Activated CD4-positive, alpha-beta T cell treated with anti-CD3 and anti-CD28 coated beads, Interleukin-2, amount 10 ng/mL, durations not matched to agents 7 days and 5 days (primary cell): ENCODE results near the gene AK8. TPM values are rescaled to one million over a fixed set of nuclear protein-coding genes. Genes with fewer than 3 reads are reported as not detected.

ENCODE experiments used
- CTCF ChIA-PET: fragments of 350-600 bp; sonication (Branson Sonifier 250); formaldehyde crosslinking; loops from one replicate; lab custom pipeline; 2021; ENCODE audit warnings: antibody characterized with exemption; lab: Charles Lee
- POLR2A ChIA-PET: fragments of 350-600 bp; sonication (Branson Sonifier 250); formaldehyde crosslinking; loops from one replicate; lab custom pipeline; 2021; ENCODE audit warnings: antibody characterized with exemption; lab: Charles Lee
- DNase-seq: peaks from one replicate; pipeline ENCODE4 v3.0.0-alpha.2; 2020
- H3K27ac Mint-ChIP-seq: one replicate; pipeline ENCODE4 v1.8.0; 2021; ENCODE audit warnings: mild to moderate bottlenecking, moderate library complexity, mixed read lengths
- H3K27me3 Mint-ChIP-seq: one replicate; pipeline ENCODE4 v1.8.0; 2021; ENCODE audit warnings: mixed read lengths
- H3K36me3 Mint-ChIP-seq: one replicate; pipeline ENCODE4 v1.8.0; 2021; ENCODE audit warnings: low read depth, mixed read lengths
- H3K4me1 Mint-ChIP-seq: one replicate; pipeline ENCODE4 v1.8.0; 2021; ENCODE audit warnings: mixed read lengths
- H3K4me3 Mint-ChIP-seq: one replicate; pipeline ENCODE4 v1.8.0; 2021; ENCODE audit warnings: mild to moderate bottlenecking, moderate library complexity, mixed read lengths
- H3K9me3 Mint-ChIP-seq: one replicate; pipeline ENCODE4 v1.8.0; 2021; ENCODE audit warnings: mixed read lengths
- total RNA-seq, 2 experiments: library from RNA; stranded (reverse); gene quantifications; one replicate each; pipeline ENCODE4 v1.2.3, GENCODE V29; 2021

Gene AK8, protein sequence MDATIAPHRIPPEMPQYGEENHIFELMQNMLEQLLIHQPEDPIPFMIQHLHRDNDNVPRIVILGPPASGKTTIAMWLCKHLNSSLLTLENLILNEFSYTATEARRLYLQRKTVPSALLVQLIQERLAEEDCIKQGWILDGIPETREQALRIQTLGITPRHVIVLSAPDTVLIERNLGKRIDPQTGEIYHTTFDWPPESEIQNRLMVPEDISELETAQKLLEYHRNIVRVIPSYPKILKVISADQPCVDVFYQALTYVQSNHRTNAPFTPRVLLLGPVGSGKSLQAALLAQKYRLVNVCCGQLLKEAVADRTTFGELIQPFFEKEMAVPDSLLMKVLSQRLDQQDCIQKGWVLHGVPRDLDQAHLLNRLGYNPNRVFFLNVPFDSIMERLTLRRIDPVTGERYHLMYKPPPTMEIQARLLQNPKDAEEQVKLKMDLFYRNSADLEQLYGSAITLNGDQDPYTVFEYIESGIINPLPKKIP
- not detected for total RNA-seq

DNA sequence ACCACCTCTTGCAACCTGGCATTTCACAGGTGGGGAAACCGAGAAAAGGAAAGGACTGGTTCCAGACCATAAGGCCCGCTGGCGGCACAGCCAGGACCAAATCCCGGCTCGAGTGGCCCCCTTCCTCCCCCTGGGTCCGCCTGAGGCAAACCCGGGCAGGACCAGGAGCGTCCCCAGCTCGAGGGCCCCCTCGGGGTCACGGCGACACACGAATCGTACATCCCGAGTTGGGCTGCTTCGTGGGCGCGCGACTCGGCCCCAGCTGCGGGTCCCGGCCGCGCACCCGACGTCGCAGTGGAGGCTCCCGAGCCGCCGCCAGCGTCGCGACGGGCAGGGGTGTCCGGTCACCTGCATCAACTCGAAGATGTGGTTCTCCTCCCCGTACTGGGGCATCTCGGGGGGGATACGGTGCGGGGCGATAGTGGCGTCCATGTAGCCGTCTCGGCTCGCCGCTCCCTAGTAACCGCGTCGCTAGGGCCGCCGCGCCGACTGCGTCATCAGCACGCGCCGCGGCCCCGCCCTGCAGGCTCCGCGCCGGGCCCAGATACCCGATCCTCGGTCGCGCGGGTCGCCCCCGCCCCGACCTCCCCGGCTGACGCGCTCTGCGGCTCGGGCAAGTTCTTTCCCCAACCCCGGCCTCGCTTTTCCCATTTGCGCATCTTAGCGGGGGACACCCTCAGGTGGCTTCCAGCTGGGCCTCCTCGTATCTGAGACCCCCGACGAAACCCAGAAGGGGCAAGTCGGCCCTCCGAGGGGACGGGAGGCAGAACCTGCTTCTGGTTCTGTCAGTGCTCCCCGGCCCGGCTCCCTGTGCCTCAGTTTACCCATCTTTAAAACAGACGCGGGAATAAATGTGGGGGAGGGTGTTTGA is at the start of gene AK8:
Gene AK8, minus strand, starts transcription at position 461 of the 871 bp plus-strand sequence. Its CDS starts 29 bp downstream, at position 432.
- Mint-ChIP-seq H3K36me3 (no peaks in the 10 kb centered on the region), H3K4me3 (peak within 1 kb of the TSS; percentile 77), H3K27ac (peak within 1 kb of the TSS; percentile 82), H3K4me1 (peaks cover 38% of the 10 kb centered on the region), H3K27me3 (no peaks in the 10 kb centered on the region), H3K9me3 (no peaks in the 10 kb centered on the region)
- DNase-seq = peak; percentile 73
- POLR2A ChIA-PET = no interaction called here
- CTCF ChIA-PET = no interaction called here

DNA sequence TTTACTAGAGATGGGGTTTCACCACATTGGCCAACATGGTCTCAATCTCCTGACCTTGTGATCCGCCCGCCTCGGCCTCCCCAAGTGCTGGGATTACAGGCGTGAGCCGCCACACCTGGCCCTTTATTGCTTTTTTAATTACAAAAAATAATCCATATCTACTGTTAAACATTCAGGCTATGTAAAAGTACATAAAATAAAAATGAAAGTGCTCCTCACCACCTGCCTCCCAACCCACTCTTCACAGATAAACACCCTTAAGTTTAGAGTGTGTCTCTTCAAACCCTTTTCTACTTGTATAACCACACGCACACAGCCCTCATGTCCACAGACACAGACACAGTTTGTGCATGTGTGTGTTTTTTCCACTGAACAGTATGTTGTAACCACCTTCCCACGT is 49.6 kb upstream of the AK8 start:
- ChIA-PET CTCF (interaction anchor here (0.9 kb wide), 1 partner anchor 8 kb away, joined by 3 read pairs; no protein-coding TSS in a partner anchor), POLR2A (no interaction called here)
- Mint-ChIP-seq H3K4me3 (no peak overlapping the region), H3K4me1 (no peaks in the 10 kb centered on the region), H3K9me3 (no peaks in the 10 kb centered on the region), H3K27ac (no peak overlapping the region), H3K27me3 (no peaks in the 10 kb centered on the region), H3K36me3 (peaks cover 32% of the 10 kb centered on the region)
- no peak for DNase-seq

DNA sequence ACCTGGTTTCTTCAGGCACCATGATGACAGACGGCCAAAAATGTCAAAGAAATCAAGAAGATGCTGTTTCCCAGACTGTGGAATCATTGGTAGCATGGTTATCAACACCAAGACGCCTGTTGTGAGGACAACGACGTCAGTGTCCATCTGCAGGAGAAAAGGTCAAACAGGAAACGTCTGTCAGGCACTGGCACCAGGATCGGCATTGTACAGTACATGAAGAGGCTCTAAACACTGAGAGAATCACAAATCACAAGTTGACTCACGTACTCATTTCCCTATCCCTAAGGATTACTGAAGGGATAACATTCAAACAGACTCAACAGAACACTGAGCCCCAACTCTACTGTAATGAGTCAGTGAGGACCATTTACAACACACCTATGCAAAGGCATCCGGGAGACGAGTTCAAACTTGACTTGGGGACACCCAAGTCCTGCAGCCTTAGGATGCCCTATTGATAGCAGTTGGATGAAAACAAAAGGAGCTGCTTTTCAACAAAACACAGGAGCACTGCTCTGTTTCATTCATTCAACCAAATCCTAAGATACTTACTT is 45.3 kb upstream of the AK8 start:
- H3K27me3 Mint-ChIP-seq = no peaks in the 10 kb centered on the region

DNA sequence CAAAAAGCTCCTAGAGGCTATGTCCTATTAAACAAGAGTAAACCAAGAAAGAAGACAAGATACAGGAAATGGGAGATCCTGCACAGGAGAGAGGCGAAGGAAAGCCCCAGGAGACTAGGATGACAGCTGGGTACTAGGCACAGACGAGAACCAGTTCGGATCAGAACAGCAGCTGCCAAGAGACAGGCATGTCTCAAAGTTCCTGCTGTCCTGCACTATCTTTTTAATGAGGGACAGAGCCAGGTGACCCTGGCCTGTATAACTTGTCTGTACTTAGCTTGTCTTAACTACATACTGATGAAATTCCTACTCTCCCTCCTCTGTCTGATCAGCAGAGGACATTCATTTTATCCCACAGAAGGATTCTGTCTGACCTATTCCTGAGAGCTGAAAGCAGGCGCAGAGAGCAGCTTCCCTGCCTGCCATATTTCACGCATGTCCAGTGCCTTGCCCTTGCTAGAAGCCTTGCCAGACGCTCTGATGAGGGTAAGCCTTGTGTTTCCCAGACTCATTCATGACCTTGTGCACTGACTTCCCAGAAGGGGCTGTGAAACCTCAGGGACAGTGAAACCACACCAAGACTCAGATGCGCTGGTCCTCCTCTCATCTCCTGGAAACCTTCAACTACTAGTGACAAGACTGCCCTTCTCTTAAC is 41.7 kb upstream of the AK8 start:
- peaks cover 46% of the 10 kb centered on the region for H3K36me3 Mint-ChIP-seq
- POLR2A ChIA-PET = interaction anchor here (0.7 kb wide), 1 partner anchor 20 kb away, joined by 5 read pairs; no protein-coding TSS in a partner anchor
- H3K27me3 Mint-ChIP-seq = no peaks in the 10 kb centered on the region
- DNase-seq = no peak
- no peaks in the 10 kb centered on the region for H3K4me1 Mint-ChIP-seq
- H3K27ac Mint-ChIP-seq = no peak overlapping the region
- no peak overlapping the region for H3K4me3 Mint-ChIP-seq
- H3K9me3 Mint-ChIP-seq = no peaks in the 10 kb centered on the region
- CTCF ChIA-PET = interaction anchor here (0.8 to 1.5 kb wide), 3 partner anchors 10 to 102 kb away, joined by 3 to 7 read pairs (median 3); no protein-coding TSS in a partner anchor

More for the DNA sequence above, 45.3 kb upstream of the AK8 start:
- Mint-ChIP-seq H3K27ac (no peak overlapping the region), H3K4me1 (no peaks in the 10 kb centered on the region), H3K36me3 (peaks cover 43% of the 10 kb centered on the region), H3K9me3 (no peaks in the 10 kb centered on the region), H3K4me3 (no peak overlapping the region)
- ChIA-PET POLR2A (no interaction called here), CTCF (no interaction called here)
- DNase-seq = no peak

DNA sequence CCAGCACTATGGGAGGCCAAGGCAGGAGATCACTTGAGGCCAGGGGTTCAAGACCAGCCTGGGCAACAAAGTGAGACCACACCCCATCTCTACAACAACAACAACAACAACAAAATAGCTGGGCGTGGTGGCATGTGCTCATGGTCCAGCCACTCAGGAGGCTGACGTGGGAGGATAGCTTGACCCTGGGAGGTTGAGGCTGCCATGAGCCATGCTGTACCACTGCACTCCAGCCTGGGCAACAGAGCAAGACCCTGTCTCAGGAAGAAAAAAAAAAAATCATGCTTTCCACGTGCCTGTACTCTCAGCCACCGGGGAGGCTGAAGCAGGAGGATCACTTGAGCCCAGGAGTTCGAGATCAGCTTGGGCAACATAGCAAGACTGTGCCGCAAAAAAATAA is 36.8 kb upstream of the AK8 start:
- POLR2A ChIA-PET = no interaction called here
- Mint-ChIP-seq H3K4me1 (no peaks in the 10 kb centered on the region), H3K9me3 (no peaks in the 10 kb centered on the region), H3K36me3 (peaks cover 37% of the 10 kb centered on the region), H3K27me3 (no peaks in the 10 kb centered on the region), H3K4me3 (no peak overlapping the region), H3K27ac (no peak overlapping the region)
- DNase-seq = no peak
- CTCF ChIA-PET = interaction anchor here (0.6 to 0.7 kb wide), 2 partner anchors 12 to 1043 kb away, joined by 3 read pairs; no protein-coding TSS in a partner anchor

DNA sequence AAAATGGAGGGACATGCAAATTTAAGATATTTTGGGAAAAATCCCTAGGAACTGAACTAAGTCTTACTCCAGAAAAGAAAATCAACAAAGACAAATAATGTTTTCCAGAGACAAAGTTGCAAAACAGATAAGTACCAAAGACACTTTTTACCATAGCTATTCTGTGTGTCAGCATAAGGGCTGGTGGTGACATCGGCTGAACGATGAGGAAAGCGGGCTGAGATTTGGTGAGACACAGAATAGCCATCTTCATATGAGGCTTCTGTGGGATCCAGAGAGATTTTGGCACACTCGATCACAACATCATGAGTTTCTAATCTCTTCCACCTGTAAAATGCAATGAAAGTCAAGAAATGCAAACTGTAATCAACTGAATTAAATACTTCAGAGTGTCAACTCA is 34.0 kb upstream of the AK8 start:
- Mint-ChIP-seq H3K27me3 (no peaks in the 10 kb centered on the region), H3K9me3 (no peaks in the 10 kb centered on the region), H3K4me1 (peaks cover 13% of the 10 kb centered on the region), H3K4me3 (no peak overlapping the region), H3K36me3 (peaks cover 27% of the 10 kb centered on the region), H3K27ac (no peak overlapping the region)
- CTCF ChIA-PET = interaction anchor here (1.3 kb wide), 1 partner anchor 10 kb away, joined by 3 read pairs; no protein-coding TSS in a partner anchor
- DNase-seq = no peak
- POLR2A ChIA-PET = no interaction called here

DNA sequence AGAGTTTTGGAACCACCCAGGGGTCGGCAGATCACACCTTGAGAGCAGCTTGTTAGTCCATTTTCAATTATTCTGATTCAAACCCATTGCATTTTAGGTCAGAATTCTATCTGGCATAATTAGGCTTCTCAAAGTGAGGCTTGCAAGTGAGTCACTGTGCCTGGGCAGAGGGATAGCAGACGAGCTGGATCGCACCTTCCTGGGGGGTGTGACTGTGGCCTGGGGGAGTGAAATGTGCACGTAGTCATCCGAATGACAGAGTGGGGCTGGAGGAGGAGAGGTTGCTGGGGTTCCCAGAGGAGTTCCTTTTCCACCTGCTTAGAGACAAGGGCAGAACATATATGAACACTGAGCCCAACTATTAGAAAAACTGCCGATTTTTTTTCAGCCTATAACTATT is 32.3 kb upstream of the AK8 start:
- peaks cover 21% of the 10 kb centered on the region for H3K36me3 Mint-ChIP-seq
- ChIA-PET POLR2A (no interaction called here), CTCF (no interaction called here)
- no peaks in the 10 kb centered on the region for H3K27me3 Mint-ChIP-seq
- DNase-seq = no peak
- H3K27ac Mint-ChIP-seq = no peak overlapping the region
- H3K4me3 Mint-ChIP-seq = no peak overlapping the region
- peaks cover 13% of the 10 kb centered on the region for H3K4me1 Mint-ChIP-seq
- H3K9me3 Mint-ChIP-seq = no peaks in the 10 kb centered on the region

DNA sequence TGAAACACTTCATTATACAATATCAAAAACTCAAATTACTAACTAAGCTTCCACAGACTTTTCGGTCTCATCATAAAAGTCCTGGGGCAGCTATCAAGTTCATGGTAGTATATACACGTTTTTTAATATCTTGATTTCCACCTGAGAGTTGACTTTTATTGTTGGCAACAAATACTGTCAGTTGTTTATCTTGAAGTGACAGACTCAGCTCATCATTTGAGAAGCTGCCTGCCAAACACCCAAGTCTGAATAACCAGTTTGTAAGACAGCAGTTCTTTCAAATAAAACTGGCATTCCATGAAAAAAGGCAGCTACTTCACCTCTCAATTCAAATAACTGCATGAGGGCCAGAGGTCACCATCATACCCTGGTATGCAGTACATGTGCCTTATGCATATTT is 31.2 kb upstream of the AK8 start:
- POLR2A ChIA-PET = no interaction called here
- H3K9me3 Mint-ChIP-seq = no peaks in the 10 kb centered on the region

DNA sequence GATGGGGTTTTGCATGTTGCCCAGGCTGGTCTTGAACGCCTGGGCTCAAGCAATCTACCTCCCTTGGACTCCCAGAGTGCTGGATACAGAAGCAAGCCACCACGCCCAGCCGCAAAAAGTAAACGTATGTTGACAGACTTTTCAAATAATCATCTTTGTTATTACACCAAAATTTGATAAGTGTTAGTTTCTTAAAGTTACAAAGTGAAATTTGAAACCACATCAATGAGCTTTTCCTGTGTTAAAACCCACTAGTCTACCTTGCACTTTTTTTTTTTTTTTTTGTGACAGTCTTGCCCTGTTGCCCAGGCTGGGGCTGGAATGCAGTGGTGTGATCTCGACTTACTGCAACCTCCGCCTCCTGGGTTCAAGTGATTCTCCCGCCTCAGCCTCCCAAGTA is 30.6 kb upstream of the AK8 start:
- H3K9me3 Mint-ChIP-seq = no peaks in the 10 kb centered on the region
- no peak for DNase-seq
- H3K36me3 Mint-ChIP-seq = peaks cover 21% of the 10 kb centered on the region
- CTCF ChIA-PET = interaction anchor here (0.6 to 1.9 kb wide), 3 partner anchors 9 to 538 kb away, joined by 3 to 6 read pairs (median 4); no protein-coding TSS in a partner anchor
- H3K27ac Mint-ChIP-seq = peak overlapping the region; percentile 63
- H3K27me3 Mint-ChIP-seq = no peaks in the 10 kb centered on the region
- peaks cover 13% of the 10 kb centered on the region for H3K4me1 Mint-ChIP-seq
- H3K4me3 Mint-ChIP-seq = no peak overlapping the region
- POLR2A ChIA-PET = no interaction called here

More for the DNA sequence above, 31.2 kb upstream of the AK8 start:
- peaks cover 13% of the 10 kb centered on the region for H3K4me1 Mint-ChIP-seq
- H3K36me3 Mint-ChIP-seq = peaks cover 21% of the 10 kb centered on the region
- no peak for DNase-seq
- CTCF ChIA-PET = interaction anchor here (0.7 kb wide), 1 partner anchor 30 kb away, joined by 4 read pairs; no protein-coding TSS in a partner anchor
- H3K27me3 Mint-ChIP-seq = no peaks in the 10 kb centered on the region
- H3K27ac Mint-ChIP-seq = no peak overlapping the region
- no peak overlapping the region for H3K4me3 Mint-ChIP-seq

DNA sequence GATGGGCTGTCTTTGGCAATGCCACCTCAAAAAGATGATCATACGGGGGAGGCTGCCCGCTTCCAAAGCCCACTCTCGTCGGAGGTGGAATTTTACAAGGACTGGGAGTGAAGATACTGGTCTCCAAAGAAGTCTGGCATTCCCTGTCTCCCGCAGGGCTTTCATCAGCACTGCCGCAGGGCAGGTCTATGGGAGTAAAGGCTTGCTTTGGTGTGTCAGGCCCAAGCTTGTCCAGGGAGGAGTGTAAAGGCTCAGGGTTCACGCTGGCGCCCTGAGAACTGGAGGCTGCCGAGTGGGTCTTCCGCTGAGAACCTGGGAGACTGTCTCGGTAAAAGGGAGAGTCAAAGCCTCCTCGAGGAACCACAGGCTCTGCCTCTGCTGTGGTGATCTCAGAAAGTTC is 27.6 kb upstream of the AK8 start:
- no peak for DNase-seq
- H3K9me3 Mint-ChIP-seq = no peaks in the 10 kb centered on the region
- ChIA-PET CTCF (interaction anchor here (1.4 kb wide), 1 partner anchor 12 kb away, joined by 4 read pairs; no protein-coding TSS in a partner anchor), POLR2A (no interaction called here)
- no peaks in the 10 kb centered on the region for H3K27me3 Mint-ChIP-seq
- peaks cover 18% of the 10 kb centered on the region for H3K36me3 Mint-ChIP-seq
- H3K4me1 Mint-ChIP-seq = peaks cover 24% of the 10 kb centered on the region
- no peak overlapping the region for H3K27ac Mint-ChIP-seq
- H3K4me3 Mint-ChIP-seq = no peak overlapping the region

DNA sequence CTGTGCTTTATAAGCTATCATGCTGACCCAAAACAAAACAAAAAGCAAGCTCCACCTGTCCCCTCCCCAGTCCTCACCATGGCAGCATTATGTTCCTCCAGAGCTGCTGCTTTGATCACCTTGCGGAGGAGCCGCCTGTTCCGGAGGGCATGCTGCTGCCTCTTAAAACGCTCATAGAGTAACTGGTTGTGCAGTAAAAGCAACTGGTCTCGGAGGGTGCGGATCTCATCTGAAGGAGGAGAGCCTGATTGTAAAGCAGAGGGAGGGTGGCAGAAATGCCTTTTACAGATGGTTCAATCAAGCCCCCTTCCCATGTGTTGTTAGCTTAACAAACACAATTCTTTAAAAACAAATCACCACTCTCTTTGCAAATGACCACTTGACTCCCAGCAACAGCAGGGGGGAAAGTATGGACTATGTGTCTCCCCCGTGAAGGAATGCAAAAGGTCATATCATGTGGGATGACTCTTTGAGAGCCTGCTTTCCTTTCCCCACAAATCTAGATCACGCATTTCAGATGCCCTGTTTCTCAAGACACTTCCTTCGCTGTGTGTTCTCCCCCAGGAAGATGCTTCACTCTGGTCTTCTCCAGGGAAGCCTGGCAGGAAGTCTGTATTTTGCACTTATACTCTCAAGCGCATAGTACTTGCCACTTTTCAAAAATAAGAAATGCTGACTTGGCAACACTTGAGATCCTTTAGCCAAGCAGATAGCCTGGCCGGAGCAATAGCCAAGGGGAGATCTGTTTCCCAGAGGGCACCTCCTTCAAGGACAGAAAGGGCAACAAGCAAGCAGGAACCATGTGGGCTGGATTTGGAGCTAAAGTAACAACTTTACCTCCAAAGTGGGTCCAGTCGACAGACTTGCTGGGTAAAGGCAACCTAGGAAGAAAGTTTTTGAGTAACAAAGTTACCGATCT is 25.7 kb upstream of the AK8 start:
- Mint-ChIP-seq H3K4me3 (no peak overlapping the region), H3K4me1 (peaks cover 17% of the 10 kb centered on the region), H3K27me3 (no peaks in the 10 kb centered on the region), H3K36me3 (peaks cover 13% of the 10 kb centered on the region), H3K9me3 (no peaks in the 10 kb centered on the region), H3K27ac (no peak overlapping the region)
- ChIA-PET CTCF (interaction anchor here (1.4 kb wide), 1 partner anchor 19 kb away, joined by 3 read pairs; no protein-coding TSS in a partner anchor), POLR2A (no interaction called here)
- no peak for DNase-seq
